Activated B cell treated with CpG ODN at 0.5 μM for 24 hours (primary cell): ENCODE data around the gene ATPAF2. TPM values are rescaled to one million over a fixed set of nuclear protein-coding genes. Genes with fewer than 3 reads are reported as not detected.

Experiments used
- ATAC-seq: fragments of 200-7000 bp; cut with Tn5 transposase; one replicate; pipeline ENCODE4 v1.10.0; 2021; ENCODE audit warnings: low read depth, mild to moderate bottlenecking, moderate library complexity
- CTCF ChIA-PET: fragments of 350-600 bp; sonication (Branson Sonifier 250); formaldehyde crosslinking; loops from one replicate; lab custom pipeline; 2021; ENCODE audit warnings: antibody characterized with exemption; lab: Charles Lee
- POLR2A ChIA-PET: fragments of 350-600 bp; sonication (Branson Sonifier 250); formaldehyde crosslinking; loops from one replicate; lab custom pipeline; 2021; ENCODE audit warnings: antibody characterized with exemption; lab: Charles Lee
- DNase-seq: peaks from one replicate; pipeline ENCODE4 v3.0.0; 2022
- H3K27ac Mint-ChIP-seq: one replicate; pipeline ENCODE4 v1.8.0; 2020; ENCODE audit warnings: mixed read lengths
- H3K27me3 Mint-ChIP-seq: one replicate; pipeline ENCODE4 v1.8.0; 2021; ENCODE audit warnings: mixed read lengths
- H3K36me3 Mint-ChIP-seq: one replicate; pipeline ENCODE4 v1.8.0; 2021; ENCODE audit warnings: low read depth, mixed read lengths
- H3K4me1 Mint-ChIP-seq: one replicate; pipeline ENCODE4 v1.8.0; 2021; ENCODE audit warnings: mixed read lengths
- H3K4me3 Mint-ChIP-seq: one replicate; pipeline ENCODE4 v1.8.0; 2020; ENCODE audit warnings: mild to moderate bottlenecking, mixed read lengths
- H3K9me3 Mint-ChIP-seq: one replicate; pipeline ENCODE4 v1.8.0; 2020; ENCODE audit warnings: mixed read lengths
- intact Hi-C: fragments of 100-400 bp; cut with micrococcal nuclease; formaldehyde crosslinking; loops from one replicate; pipeline ENCODE4 v1.15.1; 2024
- total RNA-seq: library from RNA; stranded (reverse); gene quantifications from 2 replicates; pipeline ENCODE4 v1.2.3, GENCODE V29; 2022
- TF ChIP-seq, protein P1 (sequence below): fragments of 200-600 bp; IDR thresholded peaks from one replicate; pipeline ENCODE4 v1.8.0; 2022; ENCODE audit warnings: antibody characterized with exemption, mild to moderate bottlenecking

The ATPAF2 gene
- total RNA-seq, 1 donor from 2014 or later, result 69.1 TPM

DNA sequence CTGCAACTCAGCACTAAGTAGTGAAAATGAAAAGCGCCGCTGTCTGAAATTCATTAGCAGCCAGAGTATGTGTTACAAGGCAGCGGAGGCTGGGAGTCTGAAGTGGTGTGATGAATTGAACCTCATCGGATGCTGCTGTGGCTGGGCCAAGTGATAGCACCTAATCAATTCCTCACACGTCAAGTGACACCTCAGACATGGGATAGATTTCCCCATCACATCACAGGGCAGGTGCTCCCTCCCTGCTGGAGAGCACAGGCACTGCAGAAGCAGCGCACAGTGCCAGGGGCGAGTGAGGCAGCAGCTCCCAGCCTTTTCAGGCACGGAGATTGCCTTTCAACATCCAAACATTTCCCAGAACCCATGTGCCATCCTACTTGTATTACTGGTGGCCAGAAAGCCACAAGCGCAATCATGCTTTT is 34.1 kb downstream of the ATPAF2 start:
- Mint-ChIP-seq H3K4me3 (no peak overlapping the region), H3K36me3 (peaks cover 34% of the 10 kb centered on the region), H3K9me3 (no peaks in the 10 kb centered on the region), H3K27ac (no peak overlapping the region), H3K4me1 (peaks cover 9% of the 10 kb centered on the region), H3K27me3 (no peaks in the 10 kb centered on the region)
- intact Hi-C loops, result no loop called here
- ATAC-seq (no peak), DNase-seq (no peak)
- ChIA-PET CTCF (interaction anchor here (0.7 kb wide), 1 partner anchor 28 kb away, joined by 3 read pairs; no protein-coding TSS in a partner anchor), POLR2A (no interaction called here)
- TF ChIP-seq, protein P1, sequence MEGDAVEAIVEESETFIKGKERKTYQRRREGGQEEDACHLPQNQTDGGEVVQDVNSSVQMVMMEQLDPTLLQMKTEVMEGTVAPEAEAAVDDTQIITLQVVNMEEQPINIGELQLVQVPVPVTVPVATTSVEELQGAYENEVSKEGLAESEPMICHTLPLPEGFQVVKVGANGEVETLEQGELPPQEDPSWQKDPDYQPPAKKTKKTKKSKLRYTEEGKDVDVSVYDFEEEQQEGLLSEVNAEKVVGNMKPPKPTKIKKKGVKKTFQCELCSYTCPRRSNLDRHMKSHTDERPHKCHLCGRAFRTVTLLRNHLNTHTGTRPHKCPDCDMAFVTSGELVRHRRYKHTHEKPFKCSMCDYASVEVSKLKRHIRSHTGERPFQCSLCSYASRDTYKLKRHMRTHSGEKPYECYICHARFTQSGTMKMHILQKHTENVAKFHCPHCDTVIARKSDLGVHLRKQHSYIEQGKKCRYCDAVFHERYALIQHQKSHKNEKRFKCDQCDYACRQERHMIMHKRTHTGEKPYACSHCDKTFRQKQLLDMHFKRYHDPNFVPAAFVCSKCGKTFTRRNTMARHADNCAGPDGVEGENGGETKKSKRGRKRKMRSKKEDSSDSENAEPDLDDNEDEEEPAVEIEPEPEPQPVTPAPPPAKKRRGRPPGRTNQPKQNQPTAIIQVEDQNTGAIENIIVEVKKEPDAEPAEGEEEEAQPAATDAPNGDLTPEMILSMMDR, result no peak

DNA sequence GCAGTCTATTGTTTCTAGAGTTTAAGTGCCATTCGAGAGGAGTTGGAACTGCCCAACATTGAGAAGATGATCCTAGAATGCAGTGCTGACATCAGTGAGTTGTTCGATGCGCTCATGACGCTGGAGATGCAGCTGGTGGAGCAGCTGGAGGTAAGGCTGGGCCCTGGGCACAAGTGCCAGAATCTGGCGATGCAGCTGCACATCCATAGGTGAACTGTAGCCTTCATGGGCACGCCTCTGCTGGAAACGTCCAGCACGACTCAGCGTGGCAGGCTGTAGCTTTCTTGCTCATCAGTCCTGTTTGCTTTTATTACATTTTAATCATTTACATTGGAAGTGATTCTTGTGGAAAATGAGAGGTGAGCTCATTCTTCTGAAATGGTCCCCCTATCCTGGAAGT is 34.6 kb downstream of the ATPAF2 start:
- no peak overlapping the region for H3K27ac Mint-ChIP-seq
- no peak for ATAC-seq
- H3K4me1 Mint-ChIP-seq, result peaks cover 9% of the 10 kb centered on the region
- no peaks in the 10 kb centered on the region for H3K27me3 Mint-ChIP-seq
- DNase-seq, result no peak
- H3K36me3 Mint-ChIP-seq, result peaks cover 29% of the 10 kb centered on the region
- POLR2A ChIA-PET, result no interaction called here
- no peaks in the 10 kb centered on the region for H3K9me3 Mint-ChIP-seq
- H3K4me3 Mint-ChIP-seq, result no peak overlapping the region
- intact Hi-C loops, result no loop called here
- TF ChIP-seq, protein P1, result no peak
- CTCF ChIA-PET, result interaction anchor here (0.7 kb wide), 1 partner anchor 29 kb away, joined by 3 read pairs; no protein-coding TSS in a partner anchor

DNA sequence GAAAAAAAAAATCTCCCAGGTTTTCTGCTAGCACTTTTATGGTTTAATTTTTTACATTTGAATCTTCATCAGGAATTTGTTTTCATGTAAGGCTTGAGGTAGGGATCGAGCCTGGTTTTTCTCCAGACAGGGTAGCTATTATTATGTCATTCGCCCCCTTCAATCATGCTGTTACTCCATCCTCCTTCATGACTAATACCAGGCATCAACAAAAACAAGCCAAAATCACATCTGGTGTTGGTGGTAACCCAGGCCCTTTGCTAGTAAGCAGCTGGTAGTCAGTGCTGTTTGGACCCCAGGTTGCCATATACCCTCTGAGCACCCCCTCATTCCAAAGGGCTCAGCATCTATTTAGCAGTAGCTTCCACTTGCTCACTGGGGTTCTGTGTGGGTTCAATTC is 36.8 kb downstream of the ATPAF2 start:
- Mint-ChIP-seq H3K4me1 (peaks cover 9% of the 10 kb centered on the region), H3K27ac (no peak overlapping the region), H3K4me3 (no peak overlapping the region), H3K9me3 (no peaks in the 10 kb centered on the region), H3K27me3 (no peaks in the 10 kb centered on the region), H3K36me3 (peaks cover 11% of the 10 kb centered on the region)
- ATAC-seq (no peak), DNase-seq (no peak)
- CTCF ChIA-PET, result no interaction called here
- POLR2A ChIA-PET, result no interaction called here
- TF ChIP-seq, protein P1, result no peak
- intact Hi-C loops, result no loop called here

DNA sequence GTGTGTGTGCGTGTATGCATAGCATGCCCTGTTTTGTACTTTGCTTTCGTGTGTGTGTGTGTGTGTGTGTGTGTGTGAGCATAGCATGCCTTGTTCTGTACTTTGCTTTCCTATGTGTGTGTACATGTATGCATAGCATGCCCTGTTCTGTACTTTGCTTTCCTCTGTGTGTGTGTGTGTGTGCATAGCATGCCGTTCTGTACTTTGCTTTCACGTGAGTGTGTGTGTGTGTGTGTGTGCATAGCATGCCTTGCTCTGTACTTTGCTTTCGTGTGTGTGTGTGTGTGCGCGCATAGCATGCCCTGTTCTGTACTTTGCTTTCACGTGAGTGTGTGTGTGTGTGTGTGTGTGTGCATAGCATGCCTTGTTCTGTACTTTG is 38.9 kb downstream of the ATPAF2 start:
- ATAC-seq (no peak), DNase-seq (no peak)
- TF ChIP-seq, protein P1, result no peak
- CTCF ChIA-PET, result no interaction called here
- no peaks in the 10 kb centered on the region for H3K36me3 Mint-ChIP-seq
- no peaks in the 10 kb centered on the region for H3K27me3 Mint-ChIP-seq
- H3K9me3 Mint-ChIP-seq, result no peaks in the 10 kb centered on the region
- POLR2A ChIA-PET, result no interaction called here
- peaks cover 9% of the 10 kb centered on the region for H3K4me1 Mint-ChIP-seq
- H3K27ac Mint-ChIP-seq, result no peak overlapping the region
- intact Hi-C loops, result no loop called here
- no peak overlapping the region for H3K4me3 Mint-ChIP-seq

DNA sequence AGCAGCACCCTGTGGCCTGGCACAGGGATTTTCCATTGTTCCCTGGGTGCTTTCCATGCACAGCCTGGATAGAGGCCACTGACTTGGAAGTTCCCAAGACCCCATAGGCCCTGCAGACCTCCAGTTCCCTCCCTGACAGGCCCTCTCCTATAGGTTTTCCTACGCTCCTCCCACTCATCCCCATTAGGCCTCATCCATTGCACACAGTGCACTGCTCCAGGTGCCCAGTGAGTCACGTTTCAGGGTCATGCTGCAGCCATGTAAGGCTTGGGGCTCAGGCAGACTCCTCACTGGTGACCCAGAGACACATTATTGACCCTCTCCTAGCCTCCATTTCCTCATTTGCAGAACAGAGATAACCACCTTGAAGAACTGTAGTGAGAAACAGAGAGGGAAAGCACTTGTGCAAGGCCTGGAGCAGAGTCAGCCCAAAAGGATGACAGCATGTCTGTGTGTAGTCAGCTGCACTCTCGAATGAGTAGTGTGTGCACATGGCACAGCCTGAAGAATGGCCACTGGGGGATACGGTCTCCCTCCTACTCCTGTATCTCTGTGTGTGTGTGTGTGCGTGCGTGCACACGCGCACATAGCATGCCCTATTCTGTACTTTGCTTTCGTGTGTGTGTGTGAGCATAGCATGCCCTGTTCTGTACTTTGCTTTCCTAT is 39.5 kb downstream of the ATPAF2 start:
- TF ChIP-seq, protein P1, result no peak
- H3K27me3 Mint-ChIP-seq, result no peaks in the 10 kb centered on the region
- DNase-seq, result no peak
- CTCF ChIA-PET, result no interaction called here
- no peaks in the 10 kb centered on the region for H3K9me3 Mint-ChIP-seq
- H3K4me3 Mint-ChIP-seq, result no peak overlapping the region
- H3K4me1 Mint-ChIP-seq, result peaks cover 9% of the 10 kb centered on the region
- ATAC-seq, result no peak
- H3K27ac Mint-ChIP-seq, result no peak overlapping the region
- no peaks in the 10 kb centered on the region for H3K36me3 Mint-ChIP-seq
- intact Hi-C loops, result no loop called here
- POLR2A ChIA-PET, result no interaction called here
